ENCODE results near the gene TEX12.
A peak's percentile ranks its signal among the peaks of the same experiment; 100 is the strongest.

The TEX12 gene, protein sequence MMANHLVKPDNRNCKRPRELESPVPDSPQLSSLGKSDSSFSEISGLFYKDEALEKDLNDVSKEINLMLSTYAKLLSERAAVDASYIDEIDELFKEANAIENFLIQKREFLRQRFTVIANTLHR

DNA sequence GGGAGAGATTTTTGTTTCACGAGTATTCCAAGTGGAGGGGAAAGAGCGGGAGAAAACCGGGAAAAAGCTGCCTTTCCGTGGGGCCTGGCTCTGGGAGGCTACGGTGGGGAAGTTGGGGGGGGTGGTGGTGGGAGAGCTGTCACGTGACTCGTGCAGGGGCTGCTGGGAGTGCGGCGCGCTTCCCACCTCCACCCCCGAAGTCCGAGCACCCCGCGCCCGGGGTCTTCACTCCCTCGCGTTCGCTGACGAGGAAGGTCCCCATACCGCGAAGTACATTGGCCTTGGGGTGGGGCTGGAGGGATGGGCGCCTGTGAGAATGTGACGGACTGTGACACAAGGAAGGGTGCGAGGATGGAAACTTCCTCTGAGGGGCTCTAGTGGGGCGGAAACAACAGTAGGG is at the start of gene TEX12:
TSS of gene TEX12 (plus strand) at position 228 of the 400 bp plus-strand sequence. CDS start 1,897 bp downstream, outside the sequence.
- Histone ChIP-seq H3K27me3 (ENCODE audit: insufficient read depth, low read length, poor library complexity) (no peaks in the 10 kb centered on the region), H3K4me1 (ENCODE audit: insufficient read depth, low read length) (no peaks in the 10 kb centered on the region), H3K79me2 (ENCODE audit: insufficient read depth, low read length) (no peaks in the 10 kb centered on the region), H3K9me3 (ENCODE audit: insufficient read depth, low read length, severe bottlenecking) (no peaks in the 10 kb centered on the region), H4K20me1 (ENCODE audit: insufficient read depth, low read length) (no peaks in the 10 kb centered on the region), H2AFZ (ENCODE audit: low read depth, low read length) (no peak within 1 kb of the TSS), H3K4me2 (ENCODE audit: insufficient read depth, low read length) (no peak within 1 kb of the TSS), H3K4me3 (ENCODE audit: low read depth in 1 of 2, low read length in 2 of 2) (no peak within 1 kb of the TSS), H3K36me3 (ENCODE audit: insufficient read depth, low read length) (no peaks in the 10 kb centered on the region), H3K9ac (ENCODE audit: low read depth, low read length) (no peak within 1 kb of the TSS), H3K27ac (ENCODE audit: low read length) (no peak within 1 kb of the TSS)
- ATAC-seq (ENCODE audit: insufficient read depth, low read depth) (no peak), DNase-seq (no peak)
- TF ChIP-seq EZH2 (IDR thresholded peaks at IDR 0.05; ENCODE audit: borderline replicate concordance, low read depth, low read length, severe bottlenecking), result no peak
- no peak for TF ChIP-seq CTCF (IDR thresholded peaks at IDR 0.05; ENCODE audit: borderline replicate concordance, extremely low read depth, low read length, poor library complexity, severe bottlenecking)

DNA sequence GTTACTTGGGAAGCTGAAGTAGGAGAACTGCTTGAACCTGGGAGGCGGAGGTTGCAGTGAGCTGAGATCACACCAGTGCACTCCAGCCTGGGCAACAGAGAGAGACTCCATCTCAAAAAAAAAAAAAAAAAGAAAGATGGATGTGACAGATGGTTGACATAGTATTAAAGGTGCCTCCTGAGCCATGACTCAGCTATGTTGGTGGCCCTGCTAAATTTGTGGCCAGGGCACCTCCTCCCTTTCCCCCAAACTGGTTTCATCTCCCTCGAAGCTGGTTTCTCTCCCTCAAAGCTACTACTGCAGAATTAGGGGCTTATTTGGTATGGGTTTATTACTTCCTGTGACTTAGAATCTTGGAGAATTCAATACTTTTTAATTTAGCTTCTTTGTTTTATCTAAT is 49.0 kb upstream of the TEX12 start:
- H3K36me3 ChIP-seq (ENCODE audit: insufficient read depth, low read length), result no peaks in the 10 kb centered on the region
- ATAC-seq (ENCODE audit: insufficient read depth, low read depth), result peak; percentile 52; the same call in 1 of the 3 replicates
- H3K9ac ChIP-seq (ENCODE audit: low read depth, low read length), result no peak overlapping the region
- no peak overlapping the region for H3K4me3 ChIP-seq (ENCODE audit: low read depth in 1 of 2, low read length in 2 of 2)
- no peaks in the 10 kb centered on the region for H3K27me3 ChIP-seq (ENCODE audit: insufficient read depth, low read length, poor library complexity)
- H3K27ac ChIP-seq (ENCODE audit: low read length), result no peak overlapping the region
- no peak overlapping the region for H2AFZ ChIP-seq (ENCODE audit: low read depth, low read length)
- no peaks in the 10 kb centered on the region for H4K20me1 ChIP-seq (ENCODE audit: insufficient read depth, low read length)
- H3K4me1 ChIP-seq (ENCODE audit: insufficient read depth, low read length), result no peaks in the 10 kb centered on the region
- H3K4me2 ChIP-seq (ENCODE audit: insufficient read depth, low read length), result no peak overlapping the region
- DNase-seq, result no peak
- no peak for TF ChIP-seq CTCF (IDR thresholded peaks at IDR 0.05; ENCODE audit: borderline replicate concordance, extremely low read depth, low read length, poor library complexity, severe bottlenecking)
- TF ChIP-seq EZH2 (IDR thresholded peaks at IDR 0.05; ENCODE audit: borderline replicate concordance, low read depth, low read length, severe bottlenecking), result no peak
- H3K9me3 ChIP-seq (ENCODE audit: insufficient read depth, low read length, severe bottlenecking), result no peaks in the 10 kb centered on the region
- no peaks in the 10 kb centered on the region for H3K79me2 ChIP-seq (ENCODE audit: insufficient read depth, low read length)

- Histone ChIP-seq H3K27ac (ENCODE audit: low read length) (no peak overlapping the region), H3K9me3 (ENCODE audit: insufficient read depth, low read length, severe bottlenecking) (no peaks in the 10 kb centered on the region), H3K79me2 (ENCODE audit: insufficient read depth, low read length) (no peaks in the 10 kb centered on the region), H2AFZ (ENCODE audit: low read depth, low read length) (no peak overlapping the region), H3K4me3 (ENCODE audit: low read depth in 1 of 2, low read length in 2 of 2) (no peak overlapping the region), H3K9ac (ENCODE audit: low read depth, low read length) (no peak overlapping the region), H3K27me3 (ENCODE audit: insufficient read depth, low read length, poor library complexity) (no peaks in the 10 kb centered on the region), H4K20me1 (ENCODE audit: insufficient read depth, low read length) (no peaks in the 10 kb centered on the region), H3K36me3 (ENCODE audit: insufficient read depth, low read length) (no peaks in the 10 kb centered on the region), H3K4me1 (ENCODE audit: insufficient read depth, low read length) (no peaks in the 10 kb centered on the region), H3K4me2 (ENCODE audit: insufficient read depth, low read length) (no peak overlapping the region)
- ATAC-seq (ENCODE audit: insufficient read depth, low read depth) (no peak), DNase-seq (no peak)
- no peak for TF ChIP-seq EZH2 (IDR thresholded peaks at IDR 0.05; ENCODE audit: borderline replicate concordance, low read depth, low read length, severe bottlenecking)
- TF ChIP-seq CTCF (IDR thresholded peaks at IDR 0.05; ENCODE audit: borderline replicate concordance, extremely low read depth, low read length, poor library complexity, severe bottlenecking), result no peak
Observed at GRCh38 chr11:112121981-112122615, 45.1 kb upstream of the TEX12 start.

All from DND-41 (cell line).